K562 treated with DMSO at 1 percent for 48 hours (cell line): Measurements from ENCODE around the gene TM2D1. TPM values are rescaled to one million over a fixed set of nuclear protein-coding genes. Genes with fewer than 3 reads are reported as not detected.

Source experiments
- total RNA-seq: library from RNA; unstranded; fragments of 300-600 nt; gene quantifications from 2 replicates; pipeline ENCODE4 v1.2.3, GENCODE V29; 2022; ENCODE audit warnings: low replicate concordance; ENCODE audit errors: extremely low read depth

TM2D1 gene
- total RNA-seq = not detected in 2 replicates

GRCh38 chr1:61724813-61725694, at the start of gene TM2D1:
TM2D1 (minus strand) TSS chr1:61725141; CDS start chr1:61725120, 21 bp downstream.

GRCh38 chr1:61741711-61742619, 17.0 kb upstream of the TM2D1 start, which contains the start of gene PATJ:
PATJ (plus strand) TSS chr1:61742480; CDS start chr1:61762893, 20,413 bp downstream.

Other genes starting within 250 kb of the TM2D1 start
- not detected in 2 replicates for gene PATJ, start 17.3 kb upstream of the TM2D1 start, total RNA-seq